Left colon (tissue), 2 donors: Measurements from ENCODE around the gene TEX14. TPM values are rescaled to one million over a fixed set of nuclear protein-coding genes. Genes with fewer than 3 reads are reported as not detected.

Source experiments
- ATAC-seq: fragments of 200-7000 bp; cut with Tn5 transposase; one replicate; pipeline ENCODE4 v1.9.1; 2020; ENCODE audit warnings: mild to moderate bottlenecking, moderate library complexity
- DNase-seq, 2 donors: peaks; one replicate each; pipeline ENCODE4 v3.0.0-alpha.2; 2020
- intact Hi-C, 2 donors: fragments of 100-400 bp; cut with DNase I in 1 of 2; cut with micrococcal nuclease in 1 of 2; formaldehyde crosslinking; loops; one replicate each; pipeline versions ENCODE4 v1.11.2 to v1.14.0; 2022; cut with DNase I, micrococcal nuclease
- total RNA-seq, 2 donors: library from RNA; stranded (reverse); fragmentation: NEBNext Ultra II Directional; extraction: Animal tissue kit (Norgen Biotek cat#: 25700); gene quantifications; one replicate each; pipeline ENCODE4 v1.2.1, GENCODE V29; 2021
- donor health status: DM: no; HTN: no; CAD: no.
- donor health status: DM: yes; HTN: yes; CAD: no.

TEX14 gene
- total RNA-seq, 2 donors from 2014 or later = 0.06 TPM; not detected in 1

DNA sequence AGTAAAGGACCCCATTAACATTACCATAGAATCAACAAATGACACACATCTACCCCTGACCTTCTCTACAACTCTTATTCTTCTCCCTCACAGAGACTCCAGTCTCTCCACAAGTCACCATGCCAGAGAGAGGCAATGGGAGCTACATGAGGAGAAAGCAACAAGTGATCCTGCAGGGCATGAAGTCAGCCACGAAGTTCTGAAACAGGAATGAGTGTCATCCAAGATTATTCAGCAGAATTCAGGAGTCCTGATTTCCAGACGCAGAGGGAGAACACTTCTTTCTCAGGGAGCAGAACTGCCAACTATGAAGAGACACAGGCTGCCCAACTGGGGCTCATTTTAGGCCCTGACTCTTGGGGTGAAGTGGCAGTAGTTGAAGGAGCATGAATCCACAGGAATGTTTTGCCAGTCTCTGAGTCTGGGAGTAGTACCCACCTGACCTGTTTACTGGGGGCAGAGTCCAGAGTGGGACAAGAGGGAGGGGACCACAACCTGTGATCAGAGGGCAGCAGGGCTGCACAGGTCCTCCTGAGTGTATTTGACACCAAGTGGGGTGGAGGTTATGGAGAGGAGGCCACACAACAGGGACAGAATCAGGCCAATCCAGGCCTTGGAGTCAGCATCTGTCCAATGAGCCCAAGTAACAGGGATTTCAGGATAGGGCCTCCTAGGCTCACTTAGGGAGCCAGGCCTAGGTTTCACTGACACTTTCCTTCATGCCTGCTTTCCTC, 175.0 kb downstream of the TEX14 start:
- DNase-seq (peak; percentile 59 to 74), ATAC-seq (peak; percentile 48)
- intact Hi-C loops = loop anchor here in 1 of 2 donors (10.0 kb wide), 1 partner anchor 178 kb away; the partner anchor contains the start of genes RAD51C and TEX14

DNA sequence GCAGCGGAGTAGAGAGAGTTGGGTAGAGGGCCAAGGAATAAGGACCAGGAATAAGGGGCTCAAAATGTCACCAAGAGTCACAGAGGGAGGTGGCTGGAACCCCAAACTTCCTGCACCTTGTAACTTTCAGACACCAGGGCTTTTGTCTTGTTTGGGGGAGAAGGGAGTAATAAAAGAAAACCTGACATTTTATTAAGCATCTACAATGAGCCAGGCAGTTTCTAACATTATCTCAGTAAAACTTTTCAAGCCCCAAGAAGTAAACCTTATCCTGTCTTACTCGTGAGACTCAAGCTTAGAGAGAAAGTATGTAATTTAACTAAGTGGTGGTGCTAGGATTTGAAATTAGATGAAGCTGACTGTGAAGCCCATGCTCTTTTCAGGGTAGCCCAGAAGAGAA, 176.6 kb downstream of the TEX14 start:
- ATAC-seq (no peak), DNase-seq (no peak)
- intact Hi-C loops = loop anchor here in 1 of 2 donors (10.0 kb wide), 1 partner anchor 180 kb away; the partner anchor contains the start of genes RAD51C and TEX14

DNA sequence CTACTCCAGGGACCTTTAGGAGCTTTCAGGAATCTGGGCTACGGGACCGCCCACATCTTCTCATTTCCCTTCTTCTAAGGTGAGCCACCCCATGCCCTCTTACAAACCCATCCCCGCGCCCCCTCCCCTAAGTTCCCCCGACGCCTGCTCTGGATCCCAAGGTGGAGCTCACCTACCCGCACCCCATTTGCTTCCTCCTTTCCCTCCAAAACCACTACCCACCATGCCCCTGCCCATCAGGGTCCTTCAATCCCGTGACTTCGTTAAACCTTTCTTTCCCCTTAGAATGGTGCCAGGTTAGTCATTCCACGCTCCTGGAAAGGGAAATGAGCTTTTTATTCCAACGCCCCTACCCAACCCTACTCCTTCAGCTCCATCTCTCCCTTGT, 177.1 kb downstream of the TEX14 start:
- DNase-seq (no peak), ATAC-seq (no peak)
- intact Hi-C loops = loop anchor here in 1 of 2 donors (10.0 kb wide), 1 partner anchor 180 kb away; the partner anchor contains the start of genes RAD51C and TEX14

DNA sequence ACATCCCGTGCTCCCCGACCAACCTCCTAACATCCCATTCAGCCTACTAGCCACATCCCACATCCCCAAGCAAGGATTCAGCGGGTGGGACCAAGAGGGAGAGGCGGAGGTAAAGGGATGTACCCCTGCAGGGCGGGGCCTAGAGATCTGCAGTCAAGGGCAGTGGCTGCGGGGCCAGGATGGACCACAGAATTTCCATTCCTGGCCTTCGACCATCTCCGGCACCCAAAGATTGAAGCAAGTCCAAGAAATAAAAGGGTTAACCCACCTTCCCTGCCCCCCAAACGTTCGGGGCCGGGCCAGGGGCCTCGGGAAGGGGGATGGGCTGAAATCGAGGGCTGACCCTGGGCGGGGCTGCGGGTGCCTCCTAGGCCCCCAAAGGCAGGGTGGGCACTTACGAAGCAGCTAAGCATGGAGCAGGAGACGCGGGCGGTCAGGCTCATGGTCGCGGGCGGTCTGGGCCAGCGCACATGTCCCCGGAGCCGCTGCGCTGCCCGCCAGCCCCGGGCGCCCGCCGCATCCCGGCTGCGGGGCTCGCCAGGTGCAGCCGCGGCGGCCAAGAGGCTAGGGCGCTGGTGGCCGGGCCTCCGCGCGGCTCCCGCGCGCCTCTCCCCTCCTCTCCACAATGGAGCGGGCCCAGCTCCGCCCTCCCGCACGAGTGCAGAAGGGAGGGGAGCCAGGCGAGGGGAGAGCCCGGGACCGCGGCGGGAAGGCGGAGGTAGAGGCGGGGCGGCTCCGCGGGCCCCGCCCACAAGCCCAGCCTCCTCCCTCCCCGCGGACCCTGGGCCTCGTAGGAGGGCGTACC, 177.7 kb downstream of the TEX14 start, which contains the start of gene MTMR4:
MTMR4 (minus strand) TSS at position 674 of the 805 bp plus-strand sequence; CDS start at position 443, 231 bp downstream.
- intact Hi-C loops = loop anchor here in 1 of 2 donors (10.0 kb wide), 1 partner anchor 181 kb away; the partner anchor contains the start of genes RAD51C and TEX14
- DNase-seq (peak; percentile 86 to 87), ATAC-seq (peak; percentile 46)

DNA sequence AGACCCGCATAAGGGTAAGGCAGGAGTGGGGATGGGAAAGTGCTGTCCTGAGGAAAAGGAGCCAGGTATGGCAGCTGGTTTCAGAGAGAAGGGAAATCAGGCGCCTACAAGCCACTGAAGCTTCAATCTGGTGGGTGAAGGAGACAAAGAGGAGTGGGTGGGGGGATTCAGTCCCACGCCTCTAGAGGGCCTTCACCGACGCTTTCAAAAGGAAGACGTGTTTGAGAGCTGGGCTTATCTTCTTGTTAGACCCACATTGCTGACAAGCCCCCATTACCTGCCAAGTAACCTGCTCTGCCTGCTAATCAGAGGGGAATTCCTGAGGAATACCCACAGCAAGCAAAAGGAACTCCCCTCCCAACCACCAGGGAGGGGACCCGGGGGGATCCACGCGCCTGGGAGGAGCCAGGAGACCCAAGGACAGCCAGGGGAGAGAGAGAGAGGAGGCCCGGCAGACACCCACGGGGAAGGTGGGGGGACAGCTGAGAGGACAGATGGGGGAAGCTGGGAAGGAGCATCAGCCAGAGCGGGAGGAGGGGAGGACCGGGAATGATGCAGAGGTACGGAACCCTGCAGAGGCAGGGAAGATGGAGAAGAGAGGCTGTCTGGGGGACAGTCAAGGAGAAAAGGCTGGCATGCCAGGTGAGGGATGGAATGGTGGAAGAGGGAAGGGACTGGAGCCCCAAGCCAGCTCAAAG, 178.4 kb downstream of the TEX14 start:
- intact Hi-C loops = loop anchor here in 1 of 2 donors (10.0 kb wide), 1 partner anchor 181 kb away; the partner anchor contains the start of genes RAD51C and TEX14
- DNase-seq = no peak
- ATAC-seq = no peak

DNA sequence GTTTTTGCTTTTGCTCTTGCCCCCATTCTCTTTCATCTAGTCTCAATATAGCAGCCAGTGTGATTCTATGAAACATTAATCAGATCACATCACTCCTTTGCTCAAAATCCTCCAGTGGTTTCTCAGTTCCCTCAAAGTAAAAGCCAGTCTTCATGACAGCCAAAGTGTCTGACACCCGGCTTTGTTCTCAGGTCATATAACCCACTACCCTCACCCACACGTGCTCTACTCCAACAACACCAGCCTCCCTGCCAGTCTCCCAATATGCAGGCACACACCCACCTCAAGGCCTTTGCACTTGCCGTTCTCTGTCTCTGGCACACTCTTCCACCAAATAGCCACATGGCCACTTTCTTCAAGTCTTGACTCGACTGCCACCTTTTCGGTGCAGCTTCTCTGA, 181.8 kb downstream of the TEX14 start:
- intact Hi-C loops = loop anchor here in 1 of 2 donors (10.0 kb wide), 1 partner anchor 185 kb away; the partner anchor contains the start of genes RAD51C and TEX14
- ATAC-seq (no peak), DNase-seq (no peak)

DNA sequence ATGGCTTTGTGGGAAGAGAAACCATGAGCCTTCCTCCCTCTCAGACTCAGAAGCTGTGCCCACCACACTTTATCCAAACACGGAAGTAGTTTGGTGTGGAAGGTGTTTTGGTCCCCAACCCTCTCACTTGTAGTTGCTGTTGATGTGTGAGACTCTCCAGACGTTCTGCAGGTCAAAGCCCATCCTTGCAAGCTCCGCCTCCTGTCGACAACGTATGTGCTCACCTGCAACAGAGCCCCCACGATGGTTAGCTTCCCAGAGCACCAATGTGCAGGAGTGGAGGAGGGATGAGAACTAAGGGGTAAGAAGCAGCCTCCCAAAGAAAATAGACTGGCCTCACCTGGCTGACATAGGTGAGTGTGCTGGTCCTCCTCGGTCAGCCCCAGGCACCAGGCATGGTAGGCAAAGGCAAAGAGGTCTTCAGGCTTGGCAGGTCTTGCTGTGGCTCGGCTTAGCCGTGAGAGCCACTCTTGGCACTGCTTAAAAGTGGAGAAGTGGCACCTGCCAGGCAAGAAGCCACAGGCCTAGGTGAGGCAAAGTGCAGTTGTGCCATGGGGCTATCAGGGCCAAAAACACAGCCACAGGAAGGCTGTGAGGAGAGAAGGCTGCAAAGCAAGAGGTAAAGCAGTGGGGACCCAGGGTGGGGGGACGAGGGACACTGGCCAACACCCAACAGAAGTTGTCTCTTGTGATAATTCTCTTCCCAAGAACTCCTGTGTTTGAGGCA, 183.3 kb downstream of the TEX14 start:
- ATAC-seq = no peak
- intact Hi-C loops = no loop called here
- DNase-seq = no peak

DNA sequence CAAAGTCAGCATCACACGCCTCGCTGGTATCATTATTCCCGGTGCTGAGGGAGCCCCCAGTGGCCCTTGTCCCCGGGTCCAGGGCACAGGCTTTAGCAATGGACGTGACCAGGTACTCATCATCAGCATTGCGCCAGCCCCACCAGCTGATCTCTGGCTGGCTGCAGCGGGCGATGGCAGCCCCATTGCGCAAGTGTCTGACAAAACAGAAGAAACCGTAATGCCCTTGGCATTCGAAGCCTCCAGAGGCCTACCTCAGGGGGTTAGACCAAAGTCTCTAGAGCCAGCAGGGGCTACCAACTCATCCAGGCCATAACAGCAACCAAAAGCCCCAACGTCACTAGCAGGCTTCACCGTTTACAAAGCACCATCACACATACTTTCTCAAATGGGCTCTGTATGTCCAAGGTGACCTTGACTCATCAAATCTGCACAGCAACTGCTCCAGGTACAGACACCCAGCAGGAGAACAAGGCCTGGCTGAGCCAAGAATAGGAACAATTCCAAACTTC, 184.7 kb downstream of the TEX14 start:
- no peak for DNase-seq
- intact Hi-C loops = no loop called here

More for the DNA sequence above, 184.7 kb downstream of the TEX14 start:
- ATAC-seq = no peak

Other genes starting within 250 kb of the TEX14 start
- gene HSF5, start 203.6 kb downstream of the TEX14 start, total RNA-seq = not detected
- gene MTMR4, start 177.4 kb downstream of the TEX14 start, total RNA-seq = 10 to 100 TPM; 42.2 to 52.4 TPM
- gene RAD51C, start 557 bp upstream of the TEX14 start, total RNA-seq = 1 to 10 TPM; 7.6 to 8.1 TPM
- under 1 TPM; 0.03 to 0.22 TPM for gene PPM1E, start 63.8 kb upstream of the TEX14 start, total RNA-seq